IMR-90 (cell line): ENCODE measurements around the gene ABHD17B.

Experiments
- BHLHE40 ChIP-seq: fragments of 150-350 bp; IDR thresholded peaks from 2 replicates; pipeline ENCODE4 v1.6.1; 2016; ENCODE audit warnings: mild to moderate bottlenecking, low read depth, low read length
- CEBPB ChIP-seq: IDR thresholded peaks from 2 replicates; pipeline ENCODE4 v1.6.1; 2012; ENCODE audit warnings: low read depth, low read length, improper control_type of control experiment
- ELK1 ChIP-seq: fragments of 150-350 bp; IDR thresholded peaks from 2 replicates; pipeline ENCODE4 v1.6.1; 2016; ENCODE audit warnings: low read depth, mild to moderate bottlenecking, low read length, moderate library complexity, borderline replicate concordance
- MAZ ChIP-seq: IDR thresholded peaks from 2 replicates; pipeline ENCODE4 v1.6.1; 2012; ENCODE audit warnings: low read depth, mild to moderate bottlenecking, low read length, improper control_type of control experiment, moderate library complexity, borderline replicate concordance
- MXI1 ChIP-seq: IDR thresholded peaks from 2 replicates; pipeline ENCODE4 v1.6.1; 2012; ENCODE audit warnings: low read depth, mild to moderate bottlenecking, low read length, moderate library complexity, borderline replicate concordance
- POLR2A ChIP-seq: IDR thresholded peaks from 2 replicates; pipeline ENCODE4 v1.6.1; 2012; ENCODE audit warnings: mild to moderate bottlenecking, low read depth, low read length
- RAD21 ChIP-seq: IDR thresholded peaks from 2 replicates; pipeline ENCODE4 v1.6.1; 2012; ENCODE audit warnings: low read length, improper control_type of control experiment
- RFX5 ChIP-seq: IDR thresholded peaks from 2 replicates; pipeline ENCODE4 v1.8.0; 2012; ENCODE audit warnings: low read depth, mild to moderate bottlenecking, low read length, moderate library complexity
- SMC3 ChIP-seq: fragments of 150-350 bp; IDR thresholded peaks from 2 replicates; pipeline ENCODE4 v1.6.1; 2016; ENCODE audit warnings: low read depth, mild to moderate bottlenecking, antibody characterized with exemption, low read length, moderate library complexity
- TF ChIP-seq, protein P1 (sequence below): conservative IDR thresholded peaks from 2 replicates; pipeline ENCODE4 v1.5.1; 2012; ENCODE audit warnings: mild to moderate bottlenecking, low read depth, low read length, improper control_type of control experiment
- TF ChIP-seq, protein P2 (sequence below): fragments of 150-350 bp; IDR thresholded peaks from 2 replicates; pipeline ENCODE4 v1.6.1; 2017; ENCODE audit warnings: mild to moderate bottlenecking, antibody characterized with exemption, low read length, low read depth

GRCh38 chr9:71937070-71937625, 26.2 kb upstream of the ABHD17B start:
- no peak for TF ChIP-seq RAD21
- TF ChIP-seq, protein P1, sequence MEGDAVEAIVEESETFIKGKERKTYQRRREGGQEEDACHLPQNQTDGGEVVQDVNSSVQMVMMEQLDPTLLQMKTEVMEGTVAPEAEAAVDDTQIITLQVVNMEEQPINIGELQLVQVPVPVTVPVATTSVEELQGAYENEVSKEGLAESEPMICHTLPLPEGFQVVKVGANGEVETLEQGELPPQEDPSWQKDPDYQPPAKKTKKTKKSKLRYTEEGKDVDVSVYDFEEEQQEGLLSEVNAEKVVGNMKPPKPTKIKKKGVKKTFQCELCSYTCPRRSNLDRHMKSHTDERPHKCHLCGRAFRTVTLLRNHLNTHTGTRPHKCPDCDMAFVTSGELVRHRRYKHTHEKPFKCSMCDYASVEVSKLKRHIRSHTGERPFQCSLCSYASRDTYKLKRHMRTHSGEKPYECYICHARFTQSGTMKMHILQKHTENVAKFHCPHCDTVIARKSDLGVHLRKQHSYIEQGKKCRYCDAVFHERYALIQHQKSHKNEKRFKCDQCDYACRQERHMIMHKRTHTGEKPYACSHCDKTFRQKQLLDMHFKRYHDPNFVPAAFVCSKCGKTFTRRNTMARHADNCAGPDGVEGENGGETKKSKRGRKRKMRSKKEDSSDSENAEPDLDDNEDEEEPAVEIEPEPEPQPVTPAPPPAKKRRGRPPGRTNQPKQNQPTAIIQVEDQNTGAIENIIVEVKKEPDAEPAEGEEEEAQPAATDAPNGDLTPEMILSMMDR, result no peak
- TF ChIP-seq CEBPB, result no peak
- TF ChIP-seq POLR2A, result no peak
- no peak for TF ChIP-seq RFX5
- TF ChIP-seq MAZ, result no peak
- TF ChIP-seq ELK1, result no peak
- no peak for TF ChIP-seq BHLHE40
- TF ChIP-seq MXI1, result no peak
- TF ChIP-seq, protein P2, sequence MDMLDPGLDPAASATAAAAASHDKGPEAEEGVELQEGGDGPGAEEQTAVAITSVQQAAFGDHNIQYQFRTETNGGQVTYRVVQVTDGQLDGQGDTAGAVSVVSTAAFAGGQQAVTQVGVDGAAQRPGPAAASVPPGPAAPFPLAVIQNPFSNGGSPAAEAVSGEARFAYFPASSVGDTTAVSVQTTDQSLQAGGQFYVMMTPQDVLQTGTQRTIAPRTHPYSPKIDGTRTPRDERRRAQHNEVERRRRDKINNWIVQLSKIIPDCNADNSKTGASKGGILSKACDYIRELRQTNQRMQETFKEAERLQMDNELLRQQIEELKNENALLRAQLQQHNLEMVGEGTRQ, result no peak
- no peak for TF ChIP-seq SMC3
